BLaER1 treated with 17β-estradiol and CSF1 and Interleukin-3, amounts not matched to agents 10 nM and 100 nM (cell line): Measurements from ENCODE around the gene AMOT.
"Not testable (repeated sequence)": the region's sequence is repeated elsewhere in the genome, so short reads cannot be mapped to it uniquely, and the experiment has no call there.

Experiments used
- H3K27ac ChIP-seq, 11 experiments: shearing (Covaris generic); formaldehyde crosslinking; 2 replicates each; pipeline ENCODE4 v1.8.1; 2022
- H3K27me3 ChIP-seq, 11 experiments: shearing (Covaris generic); formaldehyde crosslinking; 2 replicates each; pipeline ENCODE4 v1.8.1; 2022
- H3K36me3 ChIP-seq, 11 experiments: shearing (Covaris generic); formaldehyde crosslinking; 2 replicates each; pipeline ENCODE4 v1.8.1; 2022
- H3K4me1 ChIP-seq, 10 experiments: shearing (Covaris generic); formaldehyde crosslinking; 2 replicates each; pipeline ENCODE4 v1.8.1; 2022
- H3K4me2 ChIP-seq, 11 experiments: shearing (Covaris generic); formaldehyde crosslinking; 2 replicates each; pipeline ENCODE4 v1.8.1; 2022
- H3K4me3 ChIP-seq, 10 experiments: shearing (Covaris generic); formaldehyde crosslinking; 2 replicates each; pipeline ENCODE4 v1.8.1; 2022
- H3K9ac ChIP-seq, 11 experiments: shearing (Covaris generic); formaldehyde crosslinking; 2 replicates each; pipeline ENCODE4 v1.8.1; 2022
- H3K9me3 ChIP-seq, 11 experiments: shearing (Covaris generic); formaldehyde crosslinking; replicated peaks in 1 of 11; 2 replicates each; pipeline ENCODE4 v1.8.1; 2022
- H4K20me1 ChIP-seq, 11 experiments: shearing (Covaris generic); formaldehyde crosslinking; 2 replicates each; pipeline ENCODE4 v1.8.1; 2022
- Cebpa-rat ChIP-seq, 11 experiments: shearing (Covaris generic); IDR thresholded peaks; 2 replicates each; pipeline ENCODE4 v1.8.1; 2022

AMOT gene

GRCh38 chrX:112865464-112866025, 24.9 kb upstream of the AMOT start:
- H3K9ac ChIP-seq: no peak overlapping the region
- no peak for TF ChIP-seq Cebpa-rat (IDR thresholded peaks at IDR 0.05)

GRCh38 chrX:112863850-112864249, 23.2 kb upstream of the AMOT start:
- Histone ChIP-seq H3K36me3 (no peaks in the 10 kb centered on the region), H4K20me1 (no peaks in the 10 kb centered on the region), H3K9me3 (0 out of 22 replicates have a peak, but pooled peaks cover 0 to 5% (median 0%) of the 10 kb centered on the region in 11 experiments), H3K4me2 (no peak overlapping the region), H3K4me3 (no peak overlapping the region), H3K9ac (no peak overlapping the region), H3K4me1 (peaks cover 0 to 18% (median 0%) of the 10 kb centered on the region in 10 experiments; a peak in 6 of 20 replicates), H3K27ac (no peak overlapping the region), H3K27me3 (peaks cover 51 to 94% (median 88%) of the 10 kb centered on the region in 11 experiments)
- 0 out of 22 replicates have a peak, but pooled peaks of 1 of the 11 experiments have one; percentile 20 for TF ChIP-seq Cebpa-rat (IDR thresholded peaks at IDR 0.05)

More at GRCh38 chrX:112865464-112866025, 24.9 kb upstream of the AMOT start:
- H4K20me1 ChIP-seq: no peaks in the 10 kb centered on the region
- H3K36me3 ChIP-seq: no peaks in the 10 kb centered on the region
- H3K4me2 ChIP-seq: no peak overlapping the region
- H3K27me3 ChIP-seq: peaks cover 34 to 89% (median 85%) of the 10 kb centered on the region in 11 experiments
- H3K4me1 ChIP-seq: peaks cover 0 to 12% (median 0%) of the 10 kb centered on the region in 10 experiments; a peak in 5 of 20 replicates
- 0 out of 22 replicates have a peak, but pooled peaks cover 0 to 5% (median 0%) of the 10 kb centered on the region in 11 experiments for H3K9me3 ChIP-seq
- H3K4me3 ChIP-seq: no peak overlapping the region
- H3K27ac ChIP-seq: no peak overlapping the region

- no peak overlapping the region for H3K27ac ChIP-seq
- peak overlapping the region in 3 of 11 experiments; percentile 5 to 35 (median 21); a peak in 2 of 22 replicates for H3K4me2 ChIP-seq
- peaks cover 6 to 31% (median 8%) of the 10 kb centered on the region in 10 experiments; a peak in 19 of 20 replicates for H3K4me1 ChIP-seq
- TF ChIP-seq Cebpa-rat (IDR thresholded peaks at IDR 0.05): no peak
- no peak overlapping the region for H3K4me3 ChIP-seq
- H4K20me1 ChIP-seq: no peaks in the 10 kb centered on the region
- no peak overlapping the region for H3K9ac ChIP-seq
- H3K36me3 ChIP-seq: no peaks in the 10 kb centered on the region
- peaks cover 0 to 7% (median 0%) of the 10 kb centered on the region in 11 experiments; a peak in 4 of 22 replicates for H3K9me3 ChIP-seq
- peaks cover 51 to 99% (median 91%) of the 10 kb centered on the region in 11 experiments for H3K27me3 ChIP-seq
Observed at GRCh38 chrX:112857478-112857878, 16.8 kb upstream of the AMOT start.

GRCh38 chrX:112854901-112855300, 14.3 kb upstream of the AMOT start:
- H3K27ac ChIP-seq, H3K4me2 ChIP-seq, H4K20me1 ChIP-seq, H3K36me3 ChIP-seq, H3K4me3 ChIP-seq, H3K9me3 ChIP-seq, H3K9ac ChIP-seq: not testable (repeated sequence)
- H3K27me3 ChIP-seq: peaks cover 65 to 100% (median 95%) of the 10 kb centered on the region in 11 experiments
- peaks cover 21 to 41% (median 31%) of the 10 kb centered on the region in 10 experiments for H3K4me1 ChIP-seq

- Histone ChIP-seq H3K27ac (no peak overlapping the region; a peak in 1 of 22 replicates), H3K36me3 (no peaks in the 10 kb centered on the region), H3K4me1 (peaks cover 27 to 55% (median 47%) of the 10 kb centered on the region in 10 experiments), H3K27me3 (peaks cover 70 to 100% (median 94%) of the 10 kb centered on the region in 11 experiments), H3K9me3 (peaks cover 0 to 7% (median 0%) of the 10 kb centered on the region in 11 experiments; a peak in 4 of 22 replicates), H3K9ac (no peak overlapping the region), H3K4me3 (no peak overlapping the region), H3K4me2 (peak overlapping the region; percentile 15 to 67 (median 56); a peak in 15 of 22 replicates), H4K20me1 (no peaks in the 10 kb centered on the region)
- TF ChIP-seq Cebpa-rat (IDR thresholded peaks at IDR 0.05): no peak
Observed at GRCh38 chrX:112852851-112853250, 12.2 kb upstream of the AMOT start.

- peaks cover 0 to 7% (median 0%) of the 10 kb centered on the region in 11 experiments; a peak in 4 of 22 replicates for H3K9me3 ChIP-seq
- peaks cover 64 to 100% (median 94%) of the 10 kb centered on the region in 11 experiments for H3K27me3 ChIP-seq
- TF ChIP-seq Cebpa-rat (IDR thresholded peaks at IDR 0.05): no peak
- H3K27ac ChIP-seq: peak overlapping the region in 9 of 11 experiments; percentile 4 to 59 (median 41); a peak in 11 of 22 replicates
- H3K4me3 ChIP-seq: 0 out of 20 replicates have a peak overlapping the region, but pooled peaks of 1 of the 10 experiments have one; percentile 11
- peak overlapping the region; percentile 47 to 70 (median 56) for H3K4me2 ChIP-seq
- H3K4me1 ChIP-seq: peaks cover 30 to 52% (median 45%) of the 10 kb centered on the region in 10 experiments
- H3K36me3 ChIP-seq: no peaks in the 10 kb centered on the region
- H4K20me1 ChIP-seq: no peaks in the 10 kb centered on the region
- peak overlapping the region in 2 of 11 experiments; percentile 30 to 35; a peak in 3 of 22 replicates for H3K9ac ChIP-seq
Observed at GRCh38 chrX:112851806-112852205, 11.2 kb upstream of the AMOT start.

GRCh38 chrX:112851161-112851779, 10.6 kb upstream of the AMOT start:
- H3K9me3 ChIP-seq: peaks cover 0 to 7% (median 0%) of the 10 kb centered on the region in 11 experiments; a peak in 4 of 22 replicates
- H3K4me2 ChIP-seq: peak overlapping the region; percentile 47 to 70 (median 56)
- H4K20me1 ChIP-seq: no peaks in the 10 kb centered on the region
- peaks cover 70 to 100% (median 94%) of the 10 kb centered on the region in 11 experiments for H3K27me3 ChIP-seq
- H3K36me3 ChIP-seq: no peaks in the 10 kb centered on the region
- peaks cover 33 to 52% (median 45%) of the 10 kb centered on the region in 10 experiments for H3K4me1 ChIP-seq
- TF ChIP-seq Cebpa-rat (IDR thresholded peaks at IDR 0.05): no peak
- H3K27ac ChIP-seq: peak overlapping the region in 9 of 11 experiments; percentile 4 to 59 (median 41); a peak in 11 of 22 replicates
- H3K4me3 ChIP-seq: 0 out of 20 replicates have a peak overlapping the region, but pooled peaks of 1 of the 10 experiments have one; percentile 11
- peak overlapping the region in 2 of 11 experiments; percentile 30 to 35; a peak in 3 of 22 replicates for H3K9ac ChIP-seq

GRCh38 chrX:112849016-112849415, 8.4 kb upstream of the AMOT start:
- TF ChIP-seq Cebpa-rat (IDR thresholded peaks at IDR 0.05): no peak
- Histone ChIP-seq H3K4me3 (no peak overlapping the region), H3K4me2 (peak overlapping the region in 9 of 11 experiments; percentile 34 to 55 (median 42); a peak in 18 of 22 replicates), H3K4me1 (peaks cover 33 to 52% (median 45%) of the 10 kb centered on the region in 10 experiments), H4K20me1 (no peaks in the 10 kb centered on the region), H3K27ac (peak overlapping the region in 5 of 11 experiments; percentile 20 to 47 (median 21); a peak in 5 of 22 replicates), H3K9ac (peak overlapping the region in 1 of 11 experiments; percentile 20; a peak in 2 of 22 replicates), H3K36me3 (no peaks in the 10 kb centered on the region), H3K27me3 (peaks cover 81 to 100% (median 98%) of the 10 kb centered on the region in 11 experiments), H3K9me3 (no peaks in the 10 kb centered on the region)

GRCh38 chrX:112846782-112847181, 6.2 kb upstream of the AMOT start:
- no peak overlapping the region for H3K27ac ChIP-seq

More at GRCh38 chrX:112846782-112847181, 6.2 kb upstream of the AMOT start:
- Histone ChIP-seq H3K4me2 (peak overlapping the region in 1 of 11 experiments; percentile 24; a peak in 2 of 22 replicates), H4K20me1 (no peaks in the 10 kb centered on the region), H3K4me1 (peaks cover 23 to 43% (median 35%) of the 10 kb centered on the region in 10 experiments), H3K4me3 (no peak overlapping the region), H3K27me3 (peaks cover 74 to 100% (median 99%) of the 10 kb centered on the region in 11 experiments), H3K9me3 (no peaks in the 10 kb centered on the region), H3K36me3 (no peaks in the 10 kb centered on the region), H3K9ac (no peak overlapping the region)
- no peak for TF ChIP-seq Cebpa-rat (IDR thresholded peaks at IDR 0.05)
